ENCODE data around the gene HSPB9. TPM values are rescaled to one million over a fixed set of nuclear protein-coding genes. Genes with fewer than 3 reads are reported as not detected.

HSPB9 gene
- total and polyA plus RNA-seq, 7 experiments from 2014 or later = 0.10 to 0.16 (median 0.12) TPM; not detected in 4

- Mint-ChIP-seq H3K27me3 (peaks cover 0 to 45% (median 23%) of the 10 kb centered on the region in 5 donors), H3K36me3 (no peaks in the 10 kb centered on the region), H3K4me1 (peaks cover 0 to 11% (median 8%) of the 10 kb centered on the region in 7 donors), H3K9me3 (no peaks in the 10 kb centered on the region), H3K27ac (no peak overlapping the region), H3K4me3 (no peak overlapping the region)
- intact Hi-C loops (cut with micrococcal nuclease) = no loop called here
- H3K4me1 ChIP-seq (ENCODE audit: control insufficient read depth in 2 of 2, insufficient read depth in 2 of 2, low read length in 2 of 2) = peaks cover 6 to 8% of the 10 kb centered on the region in 2 donors
- no peaks in the 10 kb centered on the region for H3K9me3 ChIP-seq (ENCODE audit: control insufficient read depth in 2 of 3, low read length in 3 of 3)
- DNase-seq (no peak), ATAC-seq (no peak)
- H3K27me3 ChIP-seq (ENCODE audit: control insufficient read depth in 2 of 2, insufficient read depth in 2 of 2, low read length in 2 of 2) = no peaks in the 10 kb centered on the region
- no peak overlapping the region for H3K27ac ChIP-seq (ENCODE audit: low read depth, low read length)
- ChIA-PET CTCF (no interaction called here), POLR2A (interaction anchor here (1.3 kb wide), 1 partner anchor 18 kb away, joined by 5 read pairs; the partner anchor contains the start of gene DHX58)
- H3K4me3 ChIP-seq (ENCODE audit: low read length) = no peak overlapping the region
- no peaks in the 10 kb centered on the region for H3K36me3 ChIP-seq (ENCODE audit: control insufficient read depth in 2 of 3, insufficient read depth in 3 of 3, low read length in 3 of 3)
Measured at GRCh38 chr17:42094375-42095069, 28.1 kb upstream of the HSPB9 start.

GRCh38 chr17:42096360-42097111 is 26.1 kb upstream of the HSPB9 start:
- H3K4me1 Mint-ChIP-seq = peaks cover 0 to 10% (median 8%) of the 10 kb centered on the region in 7 donors
- ChIA-PET POLR2A (interaction anchor here (0.8 kb wide), 1 partner anchor 16 kb away, joined by 3 read pairs; the partner anchor contains the start of gene DHX58), CTCF (no interaction called here)
- Histone ChIP-seq H3K9me3 (ENCODE audit: control insufficient read depth in 2 of 3, low read length in 3 of 3) (no peaks in the 10 kb centered on the region), H3K4me3 (ENCODE audit: low read length) (no peak overlapping the region), H3K27me3 (ENCODE audit: control insufficient read depth in 2 of 2, insufficient read depth in 2 of 2, low read length in 2 of 2) (no peaks in the 10 kb centered on the region), H3K4me1 (ENCODE audit: control insufficient read depth in 2 of 2, insufficient read depth in 2 of 2, low read length in 2 of 2) (peaks cover 6 to 8% of the 10 kb centered on the region in 2 donors), H3K36me3 (ENCODE audit: control insufficient read depth in 2 of 3, insufficient read depth in 3 of 3, low read length in 3 of 3) (no peaks in the 10 kb centered on the region), H3K27ac (ENCODE audit: low read depth, low read length) (no peak overlapping the region)
- no peak for DNase-seq
- peaks cover 0 to 34% (median 17%) of the 10 kb centered on the region in 5 donors for H3K27me3 Mint-ChIP-seq
- H3K9me3 Mint-ChIP-seq = no peaks in the 10 kb centered on the region
- peaks cover 0 to 2% (median 0%) of the 10 kb centered on the region in 5 donors for H3K36me3 Mint-ChIP-seq
- no peak overlapping the region for H3K27ac Mint-ChIP-seq
- peak overlapping the region in 2 of 10 donors; percentile 38 to 70 for H3K4me3 Mint-ChIP-seq
- no peak for ATAC-seq
- intact Hi-C loops (cut with micrococcal nuclease) = no loop called here

GRCh38 chr17:42097691-42098631 is 24.6 kb upstream of the HSPB9 start, which contains the start of gene ZNF385C:
ZNF385C (minus strand) TSS chr17:42098473; CDS start chr17:42063056, 35,417 bp downstream.
- Histone ChIP-seq H3K36me3 (ENCODE audit: control insufficient read depth in 2 of 3, insufficient read depth in 3 of 3, low read length in 3 of 3) (peaks cover 0 to under 1% (median 0%) of the 10 kb centered on the region in 3 experiments), H3K4me1 (ENCODE audit: control insufficient read depth in 2 of 2, insufficient read depth in 2 of 2, low read length in 2 of 2) (peaks cover 6 to 8% of the 10 kb centered on the region in 2 donors), H3K27me3 (ENCODE audit: control insufficient read depth in 2 of 2, insufficient read depth in 2 of 2, low read length in 2 of 2) (no peaks in the 10 kb centered on the region), H3K27ac (ENCODE audit: low read depth, low read length) (no peak within 1 kb of the TSS), H3K9me3 (ENCODE audit: control insufficient read depth in 2 of 3, low read length in 3 of 3) (no peaks in the 10 kb centered on the region), H3K4me3 (ENCODE audit: low read length) (peak within 1 kb of the TSS; percentile 39)
- Mint-ChIP-seq H3K4me1 (peaks cover 0 to 12% (median 8%) of the 10 kb centered on the region in 7 donors), H3K36me3 (peaks cover 0 to 3% (median 0%) of the 10 kb centered on the region in 5 donors), H3K27me3 (peaks cover 0 to 26% (median 17%) of the 10 kb centered on the region in 5 donors), H3K4me3 (peak within 1 kb of the TSS; percentile 38 to 78 (median 60)), H3K27ac (peak within 1 kb of the TSS in 1 of 9 donors; percentile 3), H3K9me3 (no peaks in the 10 kb centered on the region)
- intact Hi-C loops (cut with micrococcal nuclease) = no loop called here
- POLR2A ChIA-PET = interaction anchor here (0.9 to 2.0 kb wide), 3 partner anchors 10 to 20 kb away, joined by 3 to 11 read pairs (median 4); partner anchors contain the start of gene DHX58
- DNase-seq = peak in 5 of 9 donors; percentile 24 to 59 (median 36)
- CTCF ChIA-PET = interaction anchor here (1.0 to 2.5 kb wide), 2 partner anchors 10 to 13 kb away, joined by 3 to 8 read pairs; no protein-coding TSS in a partner anchor
- peak; percentile 79 for ATAC-seq

- H3K27me3 Mint-ChIP-seq = peaks cover 0 to 26% (median 17%) of the 10 kb centered on the region in 5 donors
- H3K4me3 Mint-ChIP-seq = peak overlapping the region in 5 of 10 donors; percentile 33 to 49 (median 38)
- H3K27ac Mint-ChIP-seq = peak overlapping the region in 1 of 9 donors; percentile 3
- CTCF ChIA-PET = interaction anchor here (0.8 to 2.5 kb wide), 3 partner anchors 9 to 80 kb away, joined by 3 to 8 read pairs (median 3); no protein-coding TSS in a partner anchor
- no peak overlapping the region for H3K4me3 ChIP-seq (ENCODE audit: low read length)
- no peaks in the 10 kb centered on the region for H3K9me3 Mint-ChIP-seq
- peaks cover 0 to 3% (median 0%) of the 10 kb centered on the region in 5 donors for H3K36me3 Mint-ChIP-seq
- intact Hi-C loops (cut with micrococcal nuclease) = no loop called here
- ATAC-seq (no peak), DNase-seq (no peak)
- POLR2A ChIA-PET = interaction anchor here (1.8 to 2.0 kb wide), 2 partner anchors 9 to 14 kb away, joined by 4 to 11 read pairs; partner anchors contain the start of gene DHX58
- H3K27ac ChIP-seq (ENCODE audit: low read depth, low read length) = no peak overlapping the region
- peaks cover 0 to 9% (median 0%) of the 10 kb centered on the region in 3 experiments for H3K36me3 ChIP-seq (ENCODE audit: control insufficient read depth in 2 of 3, insufficient read depth in 3 of 3, low read length in 3 of 3)
- peaks cover 0 to 12% (median 8%) of the 10 kb centered on the region in 7 donors for H3K4me1 Mint-ChIP-seq
- H3K27me3 ChIP-seq (ENCODE audit: control insufficient read depth in 2 of 2, insufficient read depth in 2 of 2, low read length in 2 of 2) = no peaks in the 10 kb centered on the region
- peaks cover 6 to 8% of the 10 kb centered on the region in 2 donors for H3K4me1 ChIP-seq (ENCODE audit: control insufficient read depth in 2 of 2, insufficient read depth in 2 of 2, low read length in 2 of 2)
- no peaks in the 10 kb centered on the region for H3K9me3 ChIP-seq (ENCODE audit: control insufficient read depth in 2 of 3, low read length in 3 of 3)
Measured at GRCh38 chr17:42098730-42099399, 23.7 kb upstream of the HSPB9 start.

GRCh38 chr17:42101513-42102292 is 20.9 kb upstream of the HSPB9 start:
- Mint-ChIP-seq H3K9me3 (no peaks in the 10 kb centered on the region), H3K36me3 (peaks cover 0 to 16% (median 0%) of the 10 kb centered on the region in 5 donors), H3K4me3 (no peak overlapping the region), H3K4me1 (peaks cover 0 to 12% (median 10%) of the 10 kb centered on the region in 7 donors), H3K27me3 (peaks cover 0 to 15% (median 9%) of the 10 kb centered on the region in 5 donors), H3K27ac (no peak overlapping the region)
- Histone ChIP-seq H3K9me3 (ENCODE audit: control insufficient read depth in 2 of 3, low read length in 3 of 3) (no peaks in the 10 kb centered on the region), H3K4me1 (ENCODE audit: control insufficient read depth in 2 of 2, insufficient read depth in 2 of 2, low read length in 2 of 2) (peaks cover 6 to 8% of the 10 kb centered on the region in 2 donors), H3K4me3 (ENCODE audit: low read length) (no peak overlapping the region), H3K36me3 (ENCODE audit: control insufficient read depth in 2 of 3, insufficient read depth in 3 of 3, low read length in 3 of 3) (peaks cover 0 to 28% (median 0%) of the 10 kb centered on the region in 3 experiments), H3K27ac (ENCODE audit: low read depth, low read length) (no peak overlapping the region), H3K27me3 (ENCODE audit: control insufficient read depth in 2 of 2, insufficient read depth in 2 of 2, low read length in 2 of 2) (no peaks in the 10 kb centered on the region)
- ChIA-PET POLR2A (interaction anchor here (2.3 kb wide), 1 partner anchor 11 kb away, joined by 11 read pairs; the partner anchor contains the start of gene DHX58), CTCF (interaction anchor here (0.6 to 2.3 kb wide), 4 partner anchors 12 to 140 kb away, joined by 3 to 7 read pairs (median 5); partner anchors contain the start of gene DHX58)
- intact Hi-C loops (cut with micrococcal nuclease) = loop anchor here (1.0 to 5.0 kb wide), 2 partner anchors 34 kb away; no protein-coding TSS in a partner anchor
- ATAC-seq = peak; percentile 72
- peak in 7 of 9 donors; percentile 34 to 77 (median 44) for DNase-seq

Data from naive thymus-derived CD4-positive, alpha-beta T cell (primary cell).